T-helper 2 cell treated with Interferon-gamma antibody and Interleukin-4, amounts not matched to agents 100 ng/mL and 5 ng/mL, for 36 hours (primary cell): ENCODE results near the gene ENTPD3. TPM values are rescaled to one million over a fixed set of nuclear protein-coding genes. Genes with fewer than 3 reads are reported as not detected.

Experiments used
- intact Hi-C: fragments of 100-400 bp; cut with micrococcal nuclease; formaldehyde crosslinking; loops from one replicate; pipeline ENCODE4 v1.15.1; 2023
- total RNA-seq: library from RNA; stranded (reverse); gene quantifications from 2 replicates; pipeline ENCODE4 v1.2.3, GENCODE V29; 2022

Gene ENTPD3
- total RNA-seq, 1 donor from 2014 or later = not detected

GRCh38 chr3:40404591-40405198 is 17.7 kb downstream of the ENTPD3 start:
- intact Hi-C loops = no loop called here

DNA sequence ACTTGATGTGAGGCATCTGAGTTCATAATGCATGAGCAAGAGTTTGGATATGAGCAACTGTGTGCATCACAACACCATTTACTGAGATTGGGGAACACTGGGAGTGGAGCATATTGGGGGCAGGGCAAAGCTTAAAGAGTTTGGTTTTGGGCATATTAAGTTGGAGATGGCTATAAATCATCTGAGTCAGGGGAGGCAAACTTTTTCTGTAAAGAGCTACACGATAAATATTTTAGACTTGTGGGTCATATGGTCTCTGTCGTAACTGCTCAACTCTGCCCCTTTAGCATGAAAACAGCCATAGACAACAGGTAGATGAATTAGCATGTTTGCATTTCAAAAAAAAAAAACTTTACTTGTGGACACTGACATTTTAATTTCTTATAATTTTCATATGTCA is 20.0 kb downstream of the ENTPD3 start:
- intact Hi-C loops = no loop called here

- intact Hi-C loops = no loop called here
These were observed 20.6 kb downstream of the ENTPD3 start for GRCh38 chr3:40407611-40408010.

DNA sequence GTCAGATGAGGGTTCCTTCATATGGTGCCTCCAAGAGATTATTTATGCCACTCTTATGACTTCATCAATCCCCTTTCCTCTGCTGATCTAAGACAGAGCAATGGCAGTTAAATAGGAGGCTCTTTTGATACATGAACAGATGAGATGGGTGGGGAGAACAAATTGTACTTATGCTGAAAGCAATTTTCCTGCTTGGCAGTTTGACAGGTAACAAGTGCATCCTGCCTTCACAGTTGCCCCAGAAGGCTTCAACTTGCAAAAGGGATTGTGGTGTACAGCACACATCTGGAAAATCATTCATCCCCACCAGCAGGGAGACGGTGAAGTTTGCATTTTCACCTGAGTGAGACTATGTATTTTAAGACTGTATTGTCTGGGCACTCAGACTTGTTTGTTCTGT is 27.3 kb downstream of the ENTPD3 start:
- intact Hi-C loops = no loop called here

- intact Hi-C loops = no loop called here
These were observed 31.0 kb downstream of the ENTPD3 start for GRCh38 chr3:40417845-40418543.

DNA sequence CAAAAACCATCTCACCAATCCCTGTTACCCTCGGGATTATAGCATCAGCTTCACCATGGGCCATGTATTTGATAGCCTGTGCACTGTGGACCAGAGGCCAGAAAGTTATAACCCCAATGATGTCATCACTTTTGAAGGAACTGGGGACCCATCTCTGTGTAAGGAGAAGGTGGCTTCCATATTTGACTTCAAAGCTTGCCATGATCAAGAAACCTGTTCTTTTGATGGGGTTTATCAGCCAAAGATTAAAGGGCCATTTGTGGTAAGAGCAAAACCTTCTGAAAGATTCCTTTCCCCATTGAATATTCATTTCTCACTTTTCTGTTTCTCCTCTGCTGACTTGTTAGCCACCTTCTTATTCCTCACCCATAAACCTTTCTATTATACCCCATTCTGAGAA is 35.9 kb downstream of the ENTPD3 start:
- intact Hi-C loops = no loop called here

DNA sequence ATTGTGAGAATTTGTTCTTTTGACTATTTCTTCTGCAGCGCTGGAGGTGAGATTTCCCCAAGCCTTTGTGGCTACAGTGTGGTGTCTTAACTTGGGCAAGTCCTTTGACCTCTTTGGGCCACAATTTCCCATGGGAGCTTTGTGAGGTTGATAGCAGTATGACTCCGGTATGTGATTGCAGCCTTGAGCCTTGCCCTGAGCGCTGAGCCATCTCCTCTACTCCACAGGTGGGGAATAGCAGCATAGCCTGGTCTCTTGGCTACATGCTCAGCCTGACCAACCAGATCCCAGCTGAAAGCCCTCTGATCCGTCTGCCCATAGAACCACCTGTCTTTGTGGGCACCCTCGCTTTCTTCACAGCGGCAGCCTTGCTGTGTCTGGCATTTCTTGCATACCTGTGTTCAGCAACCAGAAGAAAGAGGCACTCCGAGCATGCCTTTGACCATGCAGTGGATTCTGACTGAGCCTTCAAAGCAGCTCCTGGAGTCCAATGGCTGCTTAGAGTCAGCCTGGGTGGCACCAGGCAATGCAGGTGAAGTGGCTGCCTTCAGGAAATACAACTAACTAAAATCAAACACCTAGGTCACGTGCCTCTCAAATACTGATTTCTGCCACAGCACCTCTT is 40.2 kb downstream of the ENTPD3 start:
- intact Hi-C loops = no loop called here

- intact Hi-C loops = no loop called here
These were observed 45.8 kb downstream of the ENTPD3 start for GRCh38 chr3:40432793-40433192.

GRCh38 chr3:40437889-40438288 is 50.9 kb downstream of the ENTPD3 start:
- intact Hi-C loops = no loop called here

- intact Hi-C loops = no loop called here
These were observed 58.1 kb downstream of the ENTPD3 start for GRCh38 chr3:40445062-40445461.

GRCh38 chr3:40445880-40446279 is 58.9 kb downstream of the ENTPD3 start:
- intact Hi-C loops = no loop called here

DNA sequence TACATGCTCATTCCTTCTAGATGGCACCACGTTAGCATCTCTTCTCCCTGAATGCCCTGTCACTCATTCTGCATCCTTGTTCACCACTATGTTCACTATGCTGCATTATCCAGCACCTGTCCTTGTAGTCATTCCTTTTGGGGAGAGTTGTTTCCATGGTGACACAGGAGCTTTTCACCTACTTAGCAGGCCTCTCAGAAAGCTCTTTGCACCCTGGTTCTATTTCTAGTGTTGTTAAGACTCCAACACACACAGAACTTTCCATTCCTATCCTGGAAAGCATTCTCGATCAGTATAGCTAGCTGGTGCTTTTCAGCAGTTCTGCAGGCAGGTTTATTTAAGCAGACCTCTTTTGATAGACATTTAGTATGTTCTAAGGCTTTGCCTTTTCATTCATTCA is 63.5 kb downstream of the ENTPD3 start:
- intact Hi-C loops = loop anchor here (10.0 kb wide), 1 partner anchor 1046 kb away; the partner anchor contains the start of gene RPSA

- intact Hi-C loops = loop anchor here (10.0 kb wide), 1 partner anchor 1047 kb away; the partner anchor contains the start of gene RPSA
These were observed 64.6 kb downstream of the ENTPD3 start for GRCh38 chr3:40451551-40451950.

- intact Hi-C loops = loop anchor here (2.0 to 10.0 kb wide), 3 partner anchors 55 to 1047 kb away; partner anchors contain the start of genes CTNNB1, RPSA and ZNF620
These were observed 65.1 kb downstream of the ENTPD3 start for GRCh38 chr3:40452057-40452456.

DNA sequence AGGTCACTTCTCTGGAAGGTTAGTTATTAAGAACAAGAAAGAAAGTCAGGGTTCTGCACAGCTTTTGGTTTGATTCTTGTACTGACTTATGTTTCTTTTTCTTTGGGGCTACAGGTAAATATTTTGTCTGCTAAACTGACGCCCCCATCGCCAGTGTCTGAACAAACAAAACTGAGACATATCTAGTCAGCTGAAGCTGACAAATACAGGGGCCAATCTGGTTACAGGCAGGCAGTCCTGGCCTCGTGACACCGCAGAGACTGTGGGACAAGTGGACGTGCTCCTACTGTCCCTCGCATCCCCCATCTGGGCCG is 65.5 kb downstream of the ENTPD3 start:
- intact Hi-C loops = loop anchor here (2.0 to 10.0 kb wide), 3 partner anchors 54 to 1048 kb away; partner anchors contain the start of genes CTNNB1, RPSA and ZNF620

GRCh38 chr3:40452876-40453730 is 66.1 kb downstream of the ENTPD3 start:
- intact Hi-C loops = loop anchor here (1.0 to 10.0 kb wide), 7 partner anchors 24 to 1509 kb away; partner anchors contain the start of genes CTNNB1, EIF1B, RPSA and ULK4

DNA sequence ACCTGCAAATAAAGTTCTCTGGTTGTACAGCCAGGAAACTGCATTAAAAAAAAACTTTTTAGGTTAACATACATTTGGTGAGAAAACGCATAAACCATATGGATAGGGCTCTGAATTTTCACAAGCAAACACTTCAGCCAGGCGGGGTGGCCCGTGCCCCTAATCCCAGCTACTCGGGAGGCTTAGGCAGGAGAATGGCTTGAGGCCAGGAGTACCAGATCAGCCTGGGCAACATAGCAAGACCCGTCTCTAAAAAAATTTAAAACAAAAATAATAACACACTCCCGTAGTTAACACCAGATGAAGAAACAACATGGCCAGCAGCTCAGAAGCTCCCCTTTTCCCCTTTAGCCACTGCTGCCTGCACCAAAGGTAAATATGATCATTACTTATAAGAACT is 66.9 kb downstream of the ENTPD3 start:
- intact Hi-C loops = loop anchor here (1.0 to 10.0 kb wide), 7 partner anchors 23 to 1508 kb away; partner anchors contain the start of genes CTNNB1, EIF1B, RPSA and ULK4

GRCh38 chr3:40455328-40455727 is 68.3 kb downstream of the ENTPD3 start:
- intact Hi-C loops = loop anchor here (5.0 to 10.0 kb wide), 2 partner anchors 1051 to 1557 kb away; partner anchors contain the start of gene RPSA

GRCh38 chr3:40456279-40456939 is 69.4 kb downstream of the ENTPD3 start:
- intact Hi-C loops = loop anchor here (5.0 to 10.0 kb wide), 2 partner anchors 1052 to 1556 kb away; partner anchors contain the start of gene RPSA
